HG03558 (cell line): ENCODE measurements around the gene CDK11A.
"Not testable (repeated sequence)": the region's sequence is repeated elsewhere in the genome, so short reads cannot be mapped to it uniquely, and the experiment has no call there.

Experiments used
- ATAC-seq: cut with Tn5 transposase; IDR thresholded peaks from one replicate; pipeline ENCODE4 v1.9.1; 2021; ENCODE audit warnings: moderate number of reproducible peaks; ENCODE audit not compliant: unreplicated experiment; ENCODE audit errors: extremely low read depth

Gene CDK11A

GRCh38 chr1:1728308-1729005 is 4.3 kb upstream of the CDK11A start:
- not testable (repeated sequence) for ATAC-seq

- ATAC-seq, result not testable (repeated sequence)
Measured at GRCh38 chr1:1727131-1727651, 3.0 kb upstream of the CDK11A start.

DNA sequence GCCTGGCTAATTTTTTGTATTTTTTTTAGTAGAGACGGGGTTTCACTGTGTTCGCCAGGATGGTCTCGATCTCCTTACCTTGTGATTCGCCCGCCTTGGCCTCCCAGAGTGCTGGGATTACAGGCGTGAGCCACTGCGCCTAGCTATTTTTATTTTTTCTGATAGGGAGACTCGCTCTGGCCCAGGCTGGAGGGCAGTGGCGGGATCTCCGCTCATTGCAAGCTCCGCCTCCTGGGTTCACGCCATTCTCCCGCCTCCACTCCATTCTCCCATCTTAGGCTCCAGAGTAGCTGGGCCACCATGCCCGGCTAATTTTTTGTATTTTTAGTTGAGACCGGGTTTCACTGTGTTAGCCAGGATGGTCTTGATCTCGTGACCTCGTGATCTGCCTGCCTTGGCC is 1.9 kb upstream of the CDK11A start:
- not testable (repeated sequence) for ATAC-seq

DNA sequence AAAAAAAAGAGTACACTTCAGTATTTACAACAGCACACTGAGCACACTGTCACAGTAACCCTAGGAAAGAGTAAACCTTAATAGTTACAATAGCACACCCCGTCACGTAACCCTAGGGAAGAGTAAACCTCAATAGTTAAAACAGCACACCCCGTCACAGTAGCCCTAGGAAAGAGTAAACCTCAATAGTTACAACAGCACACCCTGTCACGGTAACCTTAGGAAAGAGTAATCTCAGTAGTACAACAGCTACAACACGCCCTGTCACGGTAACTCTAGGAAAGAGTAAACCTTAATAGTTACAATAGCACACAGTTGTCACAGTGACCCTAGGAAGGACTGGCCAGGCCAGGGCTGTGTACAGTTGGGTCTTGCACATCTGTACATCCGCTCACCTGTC is 3.0 kb downstream of the CDK11A start:
- no peak for ATAC-seq

DNA sequence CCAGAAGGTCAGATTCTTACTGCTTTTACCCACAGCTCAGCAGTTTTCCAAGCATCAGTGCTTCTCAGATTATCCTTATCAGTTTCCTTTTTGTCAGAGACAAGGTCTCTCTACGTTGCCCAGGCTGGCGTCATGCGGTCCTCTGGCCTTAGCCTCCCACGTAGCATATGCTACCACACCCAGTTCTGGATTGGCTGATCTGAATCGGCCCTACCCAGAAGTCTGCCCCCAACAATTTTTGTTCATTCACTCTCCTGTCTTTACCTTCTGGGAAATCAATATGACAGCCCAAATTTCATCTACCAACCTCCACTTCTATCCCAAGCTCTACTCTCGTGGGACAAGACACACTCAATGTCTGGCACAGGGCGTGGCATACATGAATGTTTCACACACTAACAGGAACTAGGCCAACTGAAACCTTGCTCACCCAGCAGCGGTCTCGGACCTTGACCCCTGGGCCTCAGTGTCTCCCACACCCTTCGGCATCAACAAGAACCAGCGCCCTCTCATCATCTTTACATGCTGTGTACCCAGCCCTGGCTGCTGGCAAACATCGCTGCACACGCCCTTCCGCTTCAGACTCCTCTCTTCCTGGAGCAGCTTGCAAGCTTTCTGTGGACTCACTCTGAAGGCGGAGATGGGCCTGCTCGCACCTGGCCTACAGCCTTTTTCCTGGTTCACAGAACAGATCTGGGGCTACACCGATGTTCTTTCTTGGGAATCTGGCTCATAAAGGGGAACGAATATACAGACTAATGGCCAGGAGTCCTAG is 8.9 kb downstream of the CDK11A start:
- not testable (repeated sequence) for ATAC-seq

- ATAC-seq, result not testable (repeated sequence)
Measured at GRCh38 chr1:1707897-1708296, 16.3 kb downstream of the CDK11A start.

GRCh38 chr1:1707241-1707640 is 16.9 kb downstream of the CDK11A start:
- not testable (repeated sequence) for ATAC-seq

- not testable (repeated sequence) for ATAC-seq
Measured at GRCh38 chr1:1705623-1706022, 18.5 kb downstream of the CDK11A start.

- ATAC-seq, result not testable (repeated sequence)
Measured at GRCh38 chr1:1704284-1704957, 19.7 kb downstream of the CDK11A start.

DNA sequence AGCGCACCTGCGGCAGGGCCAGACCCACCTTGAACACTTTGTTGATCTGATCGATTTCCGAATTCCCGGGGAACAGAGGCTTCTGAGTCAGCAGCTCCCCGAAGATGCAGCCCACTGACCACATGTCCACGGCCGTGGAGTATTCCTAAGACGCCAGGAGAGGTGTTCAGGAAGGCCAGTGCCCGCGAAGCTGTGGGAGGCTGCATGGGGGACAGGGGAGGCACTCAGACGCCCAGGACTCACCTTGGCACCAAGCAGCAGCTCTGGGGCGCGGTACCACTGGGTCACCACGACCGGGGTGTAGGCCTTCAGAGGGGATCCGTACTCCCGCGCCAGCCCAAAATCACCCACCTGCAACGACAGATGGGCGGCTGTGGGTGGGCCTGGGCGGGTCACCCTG is 20.4 kb downstream of the CDK11A start:
- ATAC-seq, result no peak

- ATAC-seq, result not testable (repeated sequence)
Measured at GRCh38 chr1:1702506-1702905, 21.7 kb downstream of the CDK11A start.

DNA sequence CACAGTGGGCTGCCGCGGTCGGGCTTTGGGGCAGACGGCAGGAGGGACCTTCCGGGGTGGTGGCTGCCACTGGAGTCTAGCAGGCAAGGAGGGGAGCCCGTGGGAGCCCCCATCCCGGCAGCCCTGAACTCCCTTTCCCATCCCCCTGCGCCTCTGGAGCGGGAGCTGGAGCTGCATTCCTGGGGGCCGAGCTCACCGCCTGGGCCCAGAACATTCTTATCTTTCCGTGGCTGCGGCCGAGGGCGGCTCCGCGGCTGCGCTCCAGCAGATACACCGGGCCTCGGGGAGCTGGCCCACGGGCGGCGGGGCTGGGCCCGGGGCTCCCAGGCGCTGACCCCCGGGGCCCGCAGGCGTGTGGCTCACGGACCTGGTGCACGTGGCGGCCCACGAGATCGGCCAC is 23.6 kb downstream of the CDK11A start:
- not testable (repeated sequence) for ATAC-seq

GRCh38 chr1:1700067-1700466 is 24.1 kb downstream of the CDK11A start:
- ATAC-seq, result not testable (repeated sequence)

GRCh38 chr1:1699061-1699460 is 25.1 kb downstream of the CDK11A start:
- ATAC-seq, result not testable (repeated sequence)

DNA sequence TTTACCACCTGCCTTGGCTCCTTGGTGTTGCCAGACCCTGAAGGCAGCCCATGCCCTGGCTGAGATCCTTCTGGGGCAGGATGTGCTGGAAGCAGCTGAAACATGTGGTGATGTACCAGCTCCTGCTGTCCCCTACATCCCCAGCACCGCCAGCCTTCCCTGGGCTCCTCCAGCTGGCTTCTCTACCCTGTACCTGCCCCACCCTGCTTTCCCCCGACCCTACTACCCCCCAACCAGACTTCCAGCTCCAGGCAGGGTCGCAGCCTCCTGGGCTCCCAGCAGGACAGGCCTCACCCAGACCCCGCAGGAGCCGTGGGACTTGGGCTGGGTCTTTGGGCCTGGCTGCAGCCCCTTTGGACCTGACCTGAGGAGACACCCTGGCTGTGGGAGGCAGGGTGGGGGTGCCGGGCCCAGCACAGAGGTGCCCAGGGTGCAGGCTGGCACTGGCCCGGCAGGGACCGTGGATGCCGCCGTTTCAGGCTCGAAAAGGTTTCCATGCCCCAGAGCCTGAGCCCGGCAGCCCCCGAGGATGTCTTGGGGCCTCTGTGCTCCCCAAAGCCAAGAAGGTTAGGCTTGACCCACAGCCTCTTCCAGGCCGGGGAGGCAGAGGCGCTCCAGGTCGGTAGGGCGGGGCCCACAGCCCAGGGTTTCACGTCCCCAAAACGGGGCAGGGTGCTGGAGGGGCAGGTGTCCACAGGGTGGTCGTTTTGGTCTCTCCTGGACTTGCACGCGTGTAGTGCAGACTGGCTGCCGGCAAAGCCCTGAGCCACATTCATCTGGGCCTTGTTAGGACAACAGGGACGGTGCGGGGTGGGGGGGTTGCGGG is 26.6 kb downstream of the CDK11A start:
- ATAC-seq, result not testable (repeated sequence)

- not testable (repeated sequence) for ATAC-seq
Measured at GRCh38 chr1:1696431-1697357, 27.5 kb downstream of the CDK11A start.

DNA sequence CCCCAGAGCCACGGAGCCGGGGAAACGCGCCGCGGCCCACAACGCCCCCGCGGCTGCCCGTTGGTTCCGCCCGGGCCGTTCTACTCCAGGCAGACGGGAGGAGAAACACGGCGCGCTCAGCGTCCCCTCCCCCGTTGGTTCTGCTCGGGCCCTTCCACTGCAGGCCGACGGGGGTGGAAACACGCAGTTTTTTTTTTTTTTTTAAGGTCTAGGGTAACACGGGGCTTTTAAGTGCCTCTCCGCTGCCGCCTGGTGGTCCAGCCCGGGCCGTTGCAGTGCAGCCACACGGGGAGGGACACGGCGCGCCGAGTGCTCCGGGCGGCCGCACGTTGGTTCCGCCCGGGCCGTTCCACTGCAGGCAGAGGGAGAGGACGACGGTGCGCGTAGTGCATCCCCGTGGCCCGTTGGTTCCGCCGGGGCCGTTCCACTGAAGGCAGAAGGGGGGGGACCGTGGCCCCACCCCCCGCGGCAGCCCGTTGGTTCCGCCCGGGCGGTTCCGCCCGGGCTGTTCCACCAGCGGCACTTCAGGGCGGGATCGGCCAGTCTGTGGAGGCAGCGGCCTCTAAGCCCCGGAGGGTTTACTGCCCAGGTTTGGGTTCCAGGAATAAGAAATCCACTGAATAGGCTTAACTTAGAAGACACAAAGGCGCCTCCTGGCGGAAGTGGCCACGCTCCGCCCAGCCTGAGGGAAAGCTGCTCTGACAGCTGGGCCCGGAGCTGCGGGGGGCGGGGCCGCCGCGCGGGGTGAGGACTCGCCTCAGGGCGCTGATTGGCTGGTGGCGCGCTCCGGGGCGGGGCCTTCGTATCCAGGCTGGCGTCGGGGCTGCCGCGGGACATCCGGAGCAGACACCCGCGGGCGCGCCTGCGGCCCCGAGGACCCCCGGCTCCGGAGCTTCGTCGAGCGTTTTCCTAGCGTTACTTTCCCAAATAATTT is 31.2 kb downstream of the CDK11A start, which contains the start of gene SLC35E2B:
Gene SLC35E2B, minus strand, starts transcription at position 82 of the 934 bp plus-strand sequence. CDS start 16,096 bp downstream, outside the sequence.
- ATAC-seq, result peak; percentile 53

- peak; percentile 20 for ATAC-seq
Measured at GRCh38 chr1:1692324-1692713, 31.8 kb downstream of the CDK11A start.
